ENCODE data around the gene FAM227A.
A peak's percentile ranks its signal among the peaks of the same experiment; 100 is the strongest.

FAM227A gene

DNA sequence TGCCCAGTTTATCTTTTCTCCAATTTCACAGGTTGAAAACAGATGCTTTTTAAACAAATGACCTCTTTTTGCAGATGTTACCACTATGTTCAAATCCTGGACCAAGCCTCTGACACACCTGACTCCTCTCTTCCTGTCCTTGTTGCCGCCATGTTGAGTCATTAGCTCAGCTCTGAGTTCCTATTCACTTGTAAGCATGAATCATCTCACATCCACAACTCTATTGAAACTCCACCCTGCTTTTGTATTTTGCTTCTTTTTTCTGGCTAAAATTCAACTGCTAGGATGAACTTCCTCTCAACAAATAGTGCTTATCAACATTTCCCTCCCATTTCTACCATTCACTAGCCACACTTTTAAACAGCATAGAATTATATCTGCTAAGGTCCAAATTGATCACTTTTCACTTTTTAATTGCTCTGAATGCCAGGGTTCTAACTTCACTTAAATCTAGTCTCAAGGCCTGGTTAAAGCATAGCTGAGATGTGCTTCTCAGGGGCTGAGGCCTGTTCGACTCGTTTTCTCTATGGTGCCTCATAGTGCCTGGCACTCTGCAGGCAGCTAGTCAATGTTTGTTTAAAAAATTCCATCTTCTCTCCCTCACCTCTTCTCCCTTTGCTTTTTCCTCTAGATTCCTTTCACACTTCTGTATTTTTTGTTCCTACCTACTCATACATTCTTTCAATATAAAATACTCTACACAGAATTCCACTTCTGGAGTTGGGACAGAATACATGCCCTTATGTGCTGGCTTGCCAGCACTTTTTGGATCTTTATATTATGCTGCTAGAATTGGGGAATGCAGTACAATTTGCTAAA, 40.6 kb upstream of the FAM227A start:
- H3K27ac ChIP-seq (ENCODE audit: low read depth, low read length): 0 out of 2 replicates have a peak overlapping the region, but pooled peaks have one; percentile 8
- H3K9ac ChIP-seq (ENCODE audit: low read length): no peak overlapping the region
- peak overlapping the region; percentile 98; the same call in 1 of the 2 replicates for H3K4me3 ChIP-seq (ENCODE audit: low read depth, low read length)
- no peaks in the 10 kb centered on the region for H3K9me3 ChIP-seq (ENCODE audit: control insufficient read depth, insufficient read depth, low read depth, low read length)
- peaks cover 25% of the 10 kb centered on the region for H3K36me3 ChIP-seq (ENCODE audit: control insufficient read depth, insufficient read depth, low read length)
- peaks cover 24% of the 10 kb centered on the region for H3K4me1 ChIP-seq (ENCODE audit: control insufficient read depth, insufficient read depth, low read length)
- no peaks in the 10 kb centered on the region for H3K27me3 ChIP-seq (ENCODE audit: control insufficient read depth, insufficient read depth, low read length)

- no peak overlapping the region for H3K27ac ChIP-seq (ENCODE audit: low read depth, low read length)
- H3K9me3 ChIP-seq (ENCODE audit: control insufficient read depth, insufficient read depth, low read depth, low read length): no peaks in the 10 kb centered on the region
- peaks cover 30% of the 10 kb centered on the region for H3K36me3 ChIP-seq (ENCODE audit: control insufficient read depth, insufficient read depth, low read length)
- H3K4me3 ChIP-seq (ENCODE audit: low read depth, low read length): no peak overlapping the region
- H3K27me3 ChIP-seq (ENCODE audit: control insufficient read depth, insufficient read depth, low read length): no peaks in the 10 kb centered on the region
- H3K4me1 ChIP-seq (ENCODE audit: control insufficient read depth, insufficient read depth, low read length): peaks cover 24% of the 10 kb centered on the region
- H3K9ac ChIP-seq (ENCODE audit: low read length): no peak overlapping the region
Measured at GRCh38 chr22:38694940-38695339, 38.7 kb upstream of the FAM227A start.

DNA sequence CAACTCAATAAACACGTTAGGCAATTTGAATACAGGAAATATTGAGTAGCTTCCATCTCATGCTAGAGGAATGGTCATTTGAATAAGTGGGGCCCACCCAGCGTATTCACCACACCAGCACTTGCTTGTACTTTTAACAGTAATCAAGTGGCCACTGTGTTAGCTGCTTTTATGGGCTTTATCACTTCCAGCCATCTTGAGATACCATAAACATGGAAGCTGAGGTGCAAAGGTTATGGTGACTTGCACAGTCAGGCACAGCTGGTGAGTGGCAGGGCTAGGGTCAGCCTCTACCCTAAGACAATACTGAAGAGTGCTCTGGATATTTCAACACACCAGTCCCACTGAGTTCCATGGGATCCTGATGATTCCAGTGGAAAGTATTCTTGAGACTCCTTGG, 37.9 kb upstream of the FAM227A start:
- H3K9ac ChIP-seq (ENCODE audit: low read length): no peak overlapping the region
- peaks cover 39% of the 10 kb centered on the region for H3K36me3 ChIP-seq (ENCODE audit: control insufficient read depth, insufficient read depth, low read length)
- H3K4me1 ChIP-seq (ENCODE audit: control insufficient read depth, insufficient read depth, low read length): peaks cover 17% of the 10 kb centered on the region
- no peak overlapping the region for H3K27ac ChIP-seq (ENCODE audit: low read depth, low read length)
- H3K4me3 ChIP-seq (ENCODE audit: low read depth, low read length): no peak overlapping the region
- H3K27me3 ChIP-seq (ENCODE audit: control insufficient read depth, insufficient read depth, low read length): no peaks in the 10 kb centered on the region
- H3K9me3 ChIP-seq (ENCODE audit: control insufficient read depth, insufficient read depth, low read depth, low read length): no peaks in the 10 kb centered on the region

DNA sequence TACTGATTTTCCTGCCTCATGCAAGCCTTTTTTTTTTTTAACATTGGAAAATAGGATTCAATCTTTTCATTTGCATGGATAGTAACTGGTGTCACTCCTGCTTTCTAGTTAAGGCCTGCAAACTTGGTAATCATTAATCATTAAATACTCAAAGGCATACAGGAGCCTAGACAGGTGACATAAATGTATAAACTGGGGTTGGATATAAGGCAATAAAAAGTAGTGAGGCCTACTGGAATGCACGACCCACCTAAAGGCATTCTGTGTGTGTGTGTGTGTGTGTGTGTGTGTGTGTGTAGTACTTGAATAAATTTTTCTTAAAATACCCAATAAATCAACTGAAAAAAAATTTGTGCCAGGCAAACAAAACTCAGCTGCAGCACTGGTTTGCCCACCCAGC, 33.5 kb upstream of the FAM227A start:
- no peaks in the 10 kb centered on the region for H3K4me1 ChIP-seq (ENCODE audit: control insufficient read depth, insufficient read depth, low read length)
- H3K9me3 ChIP-seq (ENCODE audit: control insufficient read depth, insufficient read depth, low read depth, low read length): no peaks in the 10 kb centered on the region
- H3K27me3 ChIP-seq (ENCODE audit: control insufficient read depth, insufficient read depth, low read length): no peaks in the 10 kb centered on the region
- H3K4me3 ChIP-seq (ENCODE audit: low read depth, low read length): no peak overlapping the region
- no peak overlapping the region for H3K9ac ChIP-seq (ENCODE audit: low read length)
- H3K36me3 ChIP-seq (ENCODE audit: control insufficient read depth, insufficient read depth, low read length): peaks cover 70% of the 10 kb centered on the region
- no peak overlapping the region for H3K27ac ChIP-seq (ENCODE audit: low read depth, low read length)

DNA sequence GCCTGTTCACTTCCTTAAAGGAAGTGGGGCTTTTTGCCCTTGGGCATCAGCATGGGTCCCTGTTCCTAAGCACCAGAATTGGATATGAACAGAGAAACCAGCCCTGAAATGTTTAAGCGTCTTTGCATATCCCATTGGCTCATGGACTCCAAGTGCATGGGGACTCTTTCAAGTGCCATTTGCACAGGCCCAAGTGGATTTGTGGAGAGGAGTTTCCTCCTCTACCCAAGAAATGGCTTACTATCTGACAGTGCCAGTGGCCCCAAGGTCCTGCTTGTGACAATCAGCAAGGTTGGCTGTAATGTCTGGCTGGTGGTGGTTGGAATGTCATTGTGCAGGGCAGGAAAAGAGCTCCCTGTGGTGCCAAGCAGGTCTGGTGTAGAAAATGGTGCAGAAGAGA, 29.6 kb upstream of the FAM227A start:
- H3K9ac ChIP-seq (ENCODE audit: low read length): no peak overlapping the region
- no peak overlapping the region for H3K27ac ChIP-seq (ENCODE audit: low read depth, low read length)
- H3K9me3 ChIP-seq (ENCODE audit: control insufficient read depth, insufficient read depth, low read depth, low read length): peaks cover 6% of the 10 kb centered on the region
- 0 out of 2 replicates have a peak, but pooled peaks cover 4% of the 10 kb centered on the region for H3K4me1 ChIP-seq (ENCODE audit: control insufficient read depth, insufficient read depth, low read length)
- H3K27me3 ChIP-seq (ENCODE audit: control insufficient read depth, insufficient read depth, low read length): no peaks in the 10 kb centered on the region
- no peak overlapping the region for H3K4me3 ChIP-seq (ENCODE audit: low read depth, low read length)
- H3K36me3 ChIP-seq (ENCODE audit: control insufficient read depth, insufficient read depth, low read length): peaks cover 68% of the 10 kb centered on the region

GRCh38 chr22:38684895-38685294, 28.7 kb upstream of the FAM227A start:
- Histone ChIP-seq H3K4me1 (ENCODE audit: control insufficient read depth, insufficient read depth, low read length) (0 out of 2 replicates have a peak, but pooled peaks cover 4% of the 10 kb centered on the region), H3K9me3 (ENCODE audit: control insufficient read depth, insufficient read depth, low read depth, low read length) (peaks cover 6% of the 10 kb centered on the region), H3K36me3 (ENCODE audit: control insufficient read depth, insufficient read depth, low read length) (peaks cover 65% of the 10 kb centered on the region), H3K27me3 (ENCODE audit: control insufficient read depth, insufficient read depth, low read length) (no peaks in the 10 kb centered on the region), H3K9ac (ENCODE audit: low read length) (no peak overlapping the region), H3K4me3 (ENCODE audit: low read depth, low read length) (no peak overlapping the region), H3K27ac (ENCODE audit: low read depth, low read length) (no peak overlapping the region)

DNA sequence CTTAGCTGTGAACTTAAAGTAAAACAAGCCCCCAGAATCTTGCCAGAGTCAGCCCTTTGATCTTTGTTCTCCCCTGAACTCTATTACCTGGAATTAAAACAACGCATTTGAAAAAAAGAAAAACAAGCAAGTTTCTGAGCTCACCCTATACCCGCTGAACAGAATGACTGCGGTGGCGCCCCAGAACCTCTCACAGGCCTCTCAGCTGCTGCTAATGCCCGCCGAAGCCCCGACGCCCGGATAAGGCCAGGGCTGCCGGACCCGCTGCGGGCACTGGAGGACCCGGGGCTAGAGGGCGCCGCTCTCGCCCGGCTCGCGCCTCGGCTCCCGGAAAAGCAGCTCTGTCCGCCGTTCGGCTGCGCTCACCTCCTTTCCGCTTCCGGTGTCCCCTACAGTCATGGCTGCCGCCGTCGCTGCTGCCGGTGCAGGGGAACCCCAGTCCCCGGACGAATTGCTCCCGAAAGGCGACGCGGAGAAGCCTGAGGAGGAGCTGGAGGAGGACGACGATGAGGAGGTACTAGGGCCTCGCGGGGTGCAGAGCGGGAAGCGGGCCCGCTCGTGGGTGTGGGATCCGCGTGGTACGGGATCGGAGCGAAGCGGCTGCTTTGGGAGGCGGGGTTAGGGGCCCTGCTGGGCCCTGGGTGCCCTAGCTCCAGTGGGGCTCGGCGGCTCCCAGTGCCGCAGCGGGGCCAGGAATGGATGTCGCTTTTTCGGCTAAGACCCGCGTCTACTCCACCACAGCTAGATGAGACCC, 25.6 kb upstream of the FAM227A start, which contains the start of gene TOMM22:
Gene TOMM22, plus strand, starts transcription at position 376 of the 754 bp plus-strand sequence. Its CDS starts 22 bp downstream, at position 398.
- H3K4me1 ChIP-seq (ENCODE audit: control insufficient read depth, insufficient read depth, low read length): 0 out of 2 replicates have a peak, but pooled peaks cover 4% of the 10 kb centered on the region
- no peaks in the 10 kb centered on the region for H3K27me3 ChIP-seq (ENCODE audit: control insufficient read depth, insufficient read depth, low read length)
- peaks cover 6% of the 10 kb centered on the region for H3K9me3 ChIP-seq (ENCODE audit: control insufficient read depth, insufficient read depth, low read depth, low read length)
- peak within 1 kb of the TSS; percentile 86 for H3K27ac ChIP-seq (ENCODE audit: low read depth, low read length)
- H3K9ac ChIP-seq (ENCODE audit: low read length): peak within 1 kb of the TSS; percentile 95
- H3K36me3 ChIP-seq (ENCODE audit: control insufficient read depth, insufficient read depth, low read length): peaks cover 37% of the 10 kb centered on the region
- H3K4me3 ChIP-seq (ENCODE audit: low read depth, low read length): peak within 1 kb of the TSS; percentile 98

DNA sequence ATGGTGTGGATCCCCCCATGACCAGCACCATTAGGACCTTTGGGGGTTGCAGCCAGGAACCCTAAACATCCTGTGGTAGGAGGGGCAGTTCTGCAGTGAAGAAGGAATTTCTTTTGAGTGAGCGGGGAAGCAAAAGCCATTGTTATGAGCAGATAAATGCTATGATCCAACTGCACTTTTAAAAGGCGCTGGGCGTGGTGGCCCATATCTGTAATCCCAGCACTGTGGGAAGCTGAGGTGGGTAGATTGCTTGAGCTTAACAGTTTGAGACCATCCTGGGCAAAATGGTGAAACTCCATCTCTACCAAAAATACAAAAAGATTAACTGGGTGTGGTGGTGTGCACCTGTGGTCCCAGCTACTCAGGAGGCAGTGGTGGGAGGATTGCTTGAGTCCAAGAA, 19.6 kb upstream of the FAM227A start:
- no peak overlapping the region for H3K9ac ChIP-seq (ENCODE audit: low read length)
- no peaks in the 10 kb centered on the region for H3K4me1 ChIP-seq (ENCODE audit: control insufficient read depth, insufficient read depth, low read length)
- H3K36me3 ChIP-seq (ENCODE audit: control insufficient read depth, insufficient read depth, low read length): peaks cover 20% of the 10 kb centered on the region
- no peak overlapping the region for H3K27ac ChIP-seq (ENCODE audit: low read depth, low read length)
- no peak overlapping the region for H3K4me3 ChIP-seq (ENCODE audit: low read depth, low read length)
- no peaks in the 10 kb centered on the region for H3K27me3 ChIP-seq (ENCODE audit: control insufficient read depth, insufficient read depth, low read length)
- H3K9me3 ChIP-seq (ENCODE audit: control insufficient read depth, insufficient read depth, low read depth, low read length): no peaks in the 10 kb centered on the region

GRCh38 chr22:38674888-38675287, 18.7 kb upstream of the FAM227A start:
- Histone ChIP-seq H3K4me1 (ENCODE audit: control insufficient read depth, insufficient read depth, low read length) (no peaks in the 10 kb centered on the region), H3K27me3 (ENCODE audit: control insufficient read depth, insufficient read depth, low read length) (no peaks in the 10 kb centered on the region), H3K4me3 (ENCODE audit: low read depth, low read length) (no peak overlapping the region), H3K9ac (ENCODE audit: low read length) (no peak overlapping the region), H3K36me3 (ENCODE audit: control insufficient read depth, insufficient read depth, low read length) (peaks cover 23% of the 10 kb centered on the region), H3K27ac (ENCODE audit: low read depth, low read length) (no peak overlapping the region), H3K9me3 (ENCODE audit: control insufficient read depth, insufficient read depth, low read depth, low read length) (no peaks in the 10 kb centered on the region)

GRCh38 chr22:38657045-38657909, 1.1 kb upstream of the FAM227A start:
- H3K27ac ChIP-seq (ENCODE audit: low read depth, low read length): no peak overlapping the region; the same call in 1 of the 2 replicates

More at GRCh38 chr22:38657045-38657909, 1.1 kb upstream of the FAM227A start:
- Histone ChIP-seq H3K27me3 (ENCODE audit: control insufficient read depth, insufficient read depth, low read length) (no peaks in the 10 kb centered on the region), H3K36me3 (ENCODE audit: control insufficient read depth, insufficient read depth, low read length) (no peaks in the 10 kb centered on the region), H3K9ac (ENCODE audit: low read length) (peak overlapping the region; percentile 99), H3K4me3 (ENCODE audit: low read depth, low read length) (peak overlapping the region; percentile 89), H3K9me3 (ENCODE audit: control insufficient read depth, insufficient read depth, low read depth, low read length) (no peaks in the 10 kb centered on the region; the same call in 1 of the 2 replicates), H3K4me1 (ENCODE audit: control insufficient read depth, insufficient read depth, low read length) (peaks cover 4% of the 10 kb centered on the region)
